GM19438 (cell line): ENCODE measurements around the gene SMYD3.

Source experiments
- ATAC-seq: cut with Tn5 transposase; IDR thresholded peaks from one replicate; pipeline ENCODE4 v1.9.1; 2021; ENCODE audit warnings: low read depth; ENCODE audit not compliant: unreplicated experiment

Gene SMYD3

DNA sequence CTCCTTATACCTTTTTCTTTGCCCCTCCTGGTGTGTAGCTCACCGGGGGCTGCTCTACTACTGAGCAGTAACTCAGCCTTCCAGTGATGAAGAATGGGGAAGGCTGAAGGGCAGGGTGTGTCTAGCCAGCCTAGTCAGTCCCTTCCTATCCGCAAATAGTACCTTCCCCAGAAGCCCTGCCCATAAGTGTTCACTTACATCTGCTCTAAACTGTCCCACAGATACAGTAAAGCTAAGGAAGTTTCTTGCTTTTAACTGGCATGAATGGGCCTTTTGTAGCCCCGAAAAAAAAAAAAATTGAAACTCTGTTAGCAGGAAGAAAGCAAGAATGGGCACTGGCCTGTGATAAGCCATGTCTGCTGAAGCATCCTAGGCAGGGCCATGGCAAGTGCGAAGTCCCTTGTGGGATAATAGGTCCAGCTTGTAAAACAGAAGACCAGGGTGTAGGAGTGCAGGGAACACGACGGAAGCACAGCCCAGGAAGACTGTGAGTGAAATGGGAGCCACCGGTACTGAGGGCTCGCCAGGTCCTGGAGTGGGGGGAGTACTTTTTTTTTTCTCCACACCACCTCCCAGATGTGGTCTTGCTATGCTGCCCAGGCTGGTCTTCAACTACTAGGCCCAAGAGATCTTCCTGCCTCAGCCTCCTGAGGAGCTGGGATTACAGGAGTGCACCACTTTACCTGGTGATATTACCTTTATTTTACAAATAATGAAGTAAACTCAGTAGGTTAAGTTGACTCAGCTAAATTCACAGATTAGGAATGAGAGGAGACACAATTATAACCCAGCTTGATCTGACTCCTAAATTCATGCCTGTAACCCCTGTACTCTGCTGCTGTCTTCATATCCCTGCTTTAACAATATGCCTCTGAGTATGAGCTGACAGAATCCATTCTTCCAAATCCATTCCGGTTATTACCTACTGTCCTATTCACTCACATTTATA lies 347.5 kb downstream of the SMYD3 start:
- no peak for ATAC-seq

DNA sequence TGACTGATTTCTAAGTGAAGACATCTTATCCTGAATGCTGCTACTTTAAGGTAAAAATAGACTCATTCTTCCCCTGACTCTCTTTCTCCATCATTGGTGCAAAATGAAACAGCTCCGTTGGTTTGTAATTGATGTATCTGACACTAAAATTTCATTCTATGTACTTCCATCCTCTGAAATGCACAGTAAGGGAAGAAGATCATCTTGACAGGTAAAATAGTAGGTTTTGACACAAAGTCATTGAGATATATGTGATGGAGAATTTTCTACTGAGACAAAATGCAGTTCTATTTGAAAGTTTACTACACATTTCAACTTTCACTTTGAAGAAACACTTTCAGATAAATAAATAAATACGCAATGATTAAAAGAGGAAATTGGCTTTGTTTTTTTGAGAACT lies 348.9 kb downstream of the SMYD3 start:
- ATAC-seq, result no peak

DNA sequence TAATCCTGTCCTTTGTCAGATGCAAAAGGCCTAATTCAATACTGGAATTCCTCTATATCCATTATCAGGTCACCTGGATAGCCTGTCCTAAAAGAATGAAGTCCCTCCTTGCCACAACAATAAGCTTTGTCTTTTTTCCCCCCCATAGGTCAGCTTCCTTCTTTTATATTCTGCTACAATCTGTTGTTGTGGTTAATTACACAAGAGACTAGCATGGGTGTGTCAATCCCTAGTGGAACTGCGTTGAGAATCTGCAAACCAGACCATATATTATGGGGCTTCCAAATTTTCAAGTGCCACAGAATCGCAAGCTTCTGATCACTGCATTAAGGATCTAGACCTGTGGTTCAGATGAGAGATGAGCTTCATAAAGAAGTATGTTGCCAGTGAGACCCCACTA lies 349.6 kb downstream of the SMYD3 start:
- no peak for ATAC-seq

DNA sequence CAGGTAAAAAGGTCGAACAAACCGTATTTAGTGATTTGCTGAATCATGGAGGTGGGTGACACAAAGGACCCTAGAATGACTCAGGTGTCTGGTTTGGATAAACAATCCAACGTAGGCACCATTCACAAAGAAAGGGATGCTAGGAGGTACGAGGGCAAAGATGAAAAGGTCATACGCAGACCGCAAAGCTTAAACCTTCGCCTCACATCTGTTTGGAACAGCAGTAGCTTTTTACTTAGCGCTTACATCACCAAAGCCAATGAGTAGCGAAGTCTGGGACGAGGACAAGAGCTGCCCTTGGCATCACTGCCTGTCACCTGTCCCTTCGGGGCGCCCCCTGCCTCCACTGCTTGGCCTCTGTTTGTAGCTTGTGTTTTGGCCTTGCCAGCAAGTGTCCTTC lies 350.2 kb downstream of the SMYD3 start:
- ATAC-seq, result no peak

DNA sequence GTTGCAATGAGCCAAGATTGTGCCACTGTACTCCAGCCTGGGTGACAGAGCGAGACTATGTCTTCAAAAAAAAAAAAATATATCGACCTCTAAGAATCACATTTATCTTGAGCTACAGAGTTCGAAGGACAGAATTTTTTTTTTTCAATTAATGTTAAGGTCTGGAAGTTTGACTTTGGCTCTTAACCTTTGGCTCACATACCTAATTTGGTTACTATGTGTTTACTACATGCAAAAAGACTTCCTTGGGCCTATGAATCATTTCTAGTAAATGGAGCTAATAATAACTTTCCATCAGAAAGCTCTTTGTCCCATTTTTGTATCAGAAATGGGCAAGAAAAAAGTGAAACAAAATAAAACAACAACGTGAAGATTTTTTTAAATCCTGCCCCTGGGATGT lies 351.2 kb downstream of the SMYD3 start:
- ATAC-seq, result no peak

DNA sequence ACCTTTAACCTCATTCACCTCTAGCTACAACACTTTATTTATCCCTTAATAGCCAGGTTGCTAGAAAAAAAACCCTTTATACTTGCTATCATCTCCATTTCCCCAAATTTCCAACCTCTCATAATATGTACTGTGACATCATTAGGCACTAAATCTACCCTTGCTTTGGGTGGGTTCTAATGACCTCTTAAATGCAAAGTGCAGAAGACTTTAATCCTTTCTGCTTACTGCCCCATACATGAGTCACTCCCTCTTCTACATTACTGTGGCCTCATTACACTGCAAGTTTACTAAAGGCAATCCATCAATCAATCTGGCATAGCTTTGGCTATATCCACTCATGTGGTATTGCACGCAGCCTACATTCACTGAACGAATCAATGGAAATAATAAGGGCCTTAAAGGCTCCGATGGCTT lies 353.3 kb downstream of the SMYD3 start:
- no peak for ATAC-seq

DNA sequence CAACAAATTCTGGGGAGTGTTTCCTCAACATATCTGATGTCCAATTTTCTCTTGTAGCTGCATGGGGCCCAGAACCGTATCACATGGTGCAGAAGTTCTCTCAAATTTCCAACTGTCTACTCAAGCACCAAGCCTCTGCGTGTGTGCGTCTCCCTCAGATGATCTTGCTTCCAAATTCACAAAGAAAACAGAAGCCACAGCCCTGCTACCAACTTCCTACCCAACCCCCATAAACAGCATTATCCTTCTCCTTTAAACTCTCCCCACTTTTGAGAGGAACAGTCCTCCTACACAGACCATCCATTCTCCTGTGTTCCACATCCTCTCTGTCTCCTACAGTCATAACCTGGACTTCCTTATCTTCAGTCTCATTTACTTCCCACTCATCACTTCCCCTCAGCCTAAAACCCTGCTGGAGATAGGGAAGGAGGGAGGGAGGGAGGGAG lies 354.1 kb downstream of the SMYD3 start:
- ATAC-seq, result no peak

DNA sequence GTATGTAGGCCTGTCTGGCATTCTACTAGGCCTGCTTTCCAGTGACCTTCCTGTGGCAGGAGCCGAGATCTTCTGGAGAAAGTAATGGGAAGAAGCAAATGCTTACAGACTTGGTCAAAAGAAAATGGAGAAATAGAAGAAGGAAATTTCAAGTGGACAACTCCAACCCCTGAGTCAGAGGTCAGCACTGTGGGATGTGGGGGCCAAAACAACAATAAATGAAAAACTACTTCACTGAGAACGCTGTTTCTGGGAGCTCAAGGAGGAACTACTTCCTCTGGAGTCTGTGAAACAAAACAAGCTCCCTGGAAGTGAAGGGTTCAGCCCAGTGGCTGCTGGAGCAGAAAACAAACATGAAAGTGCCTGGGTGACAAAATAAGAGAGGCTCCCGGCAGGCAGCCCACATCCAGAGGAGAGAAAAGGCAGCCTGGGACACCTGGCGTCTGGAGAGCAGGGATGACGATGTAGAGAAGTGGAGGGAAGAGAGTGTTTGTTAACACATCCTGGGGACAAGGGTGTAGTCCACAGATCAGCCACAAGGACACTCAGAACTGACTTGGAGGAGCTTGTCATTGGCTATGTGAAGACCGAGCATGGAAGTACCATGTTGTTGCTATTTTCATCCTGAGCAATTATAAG lies 355.2 kb downstream of the SMYD3 start:
- no peak for ATAC-seq

DNA sequence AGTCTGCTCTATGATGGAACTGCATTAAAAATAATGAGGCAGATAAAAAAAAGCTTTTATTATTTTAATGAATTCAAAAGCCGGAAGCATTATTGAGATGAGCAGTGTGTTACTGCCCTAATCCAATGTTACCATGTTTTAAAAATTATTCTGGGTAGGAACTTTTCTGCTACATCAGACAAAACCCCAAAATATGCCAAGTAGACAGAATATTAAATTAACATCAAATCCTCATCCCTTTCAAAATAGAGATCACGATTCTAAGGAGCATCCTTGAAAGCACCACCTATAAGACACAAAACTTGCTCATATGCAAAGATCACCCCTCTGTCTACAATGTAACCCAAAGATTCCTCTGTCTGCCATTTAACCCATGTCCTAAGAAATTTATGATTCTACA lies 357.5 kb downstream of the SMYD3 start:
- no peak for ATAC-seq

DNA sequence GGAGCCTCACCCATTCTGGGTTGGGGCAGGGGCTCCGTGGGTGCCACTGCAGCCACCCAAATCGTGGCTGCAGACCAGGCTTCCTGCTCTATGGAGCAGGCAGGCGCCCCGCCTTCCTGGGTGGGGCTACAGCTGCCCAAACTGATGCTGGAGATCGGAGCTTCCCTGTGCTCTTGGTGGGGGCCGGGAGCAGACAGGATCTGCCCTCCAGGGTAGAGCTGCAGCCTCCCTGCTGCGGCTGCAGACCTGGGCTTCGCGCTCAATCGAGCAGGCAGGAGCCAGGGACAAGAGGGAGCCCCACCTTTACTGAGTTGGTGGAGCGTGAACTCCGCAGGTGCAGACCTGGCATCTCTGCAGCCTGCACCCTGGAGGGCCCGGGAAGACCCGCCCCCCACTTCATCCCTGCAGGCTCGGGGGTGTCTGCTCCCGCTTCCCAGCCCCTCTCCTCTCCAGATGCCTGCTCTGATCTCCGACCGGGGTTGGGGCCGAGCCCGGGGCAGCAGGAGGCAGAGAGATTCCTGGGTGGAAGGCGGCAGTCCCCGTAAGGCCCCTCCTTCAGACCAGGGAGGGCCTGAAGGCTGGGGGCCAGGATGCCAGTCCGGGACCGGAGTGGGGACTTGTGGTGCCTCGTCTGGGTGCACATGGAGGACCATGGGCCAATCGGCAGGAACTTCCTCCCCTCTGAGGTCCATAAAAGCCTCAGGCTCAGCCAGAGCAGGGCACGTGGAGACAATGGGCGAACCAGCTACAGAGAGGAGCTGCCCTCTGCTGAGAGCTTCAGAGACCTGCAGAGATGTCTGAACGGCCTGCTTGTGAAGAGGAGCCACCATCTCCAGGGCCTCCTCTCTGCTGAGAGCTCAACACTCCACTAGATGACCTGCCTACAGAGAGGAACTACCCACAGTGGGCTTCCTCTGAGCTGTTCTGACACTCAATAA lies 359.3 kb downstream of the SMYD3 start:
- no peak for ATAC-seq

DNA sequence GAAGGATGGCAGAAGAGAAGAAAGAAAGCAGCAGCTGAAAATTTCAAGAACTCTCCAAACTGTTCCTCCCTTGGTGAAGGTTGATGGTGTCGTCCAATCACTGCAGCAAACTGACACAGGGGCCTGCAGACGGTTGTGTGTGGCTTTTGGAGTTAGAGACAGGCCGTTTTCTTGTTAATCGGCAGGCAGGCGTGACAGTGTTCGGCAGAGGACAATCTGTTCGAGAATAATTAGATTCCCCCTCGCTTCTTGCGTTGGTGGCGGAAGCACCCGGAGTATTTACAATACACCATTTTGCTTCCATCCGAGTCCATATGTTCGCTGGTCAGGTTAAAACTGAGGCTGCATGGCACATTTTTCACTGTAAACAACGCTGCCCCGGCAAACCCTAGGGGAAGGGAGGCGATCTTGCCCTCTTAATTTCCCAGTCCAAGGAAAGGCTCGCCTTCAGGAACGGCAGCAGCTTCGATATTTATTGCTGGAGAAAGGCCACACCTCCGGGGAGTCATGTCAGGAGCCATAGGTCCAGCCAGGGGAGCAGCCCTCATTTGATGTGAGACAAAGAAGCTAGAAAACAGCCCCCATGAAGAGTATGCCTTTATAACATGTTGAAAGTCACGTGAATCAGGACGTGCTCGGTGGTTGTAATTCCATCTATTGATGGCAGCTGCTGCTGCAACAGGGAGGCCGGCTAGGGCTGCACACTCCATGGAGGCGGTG lies 360.1 kb downstream of the SMYD3 start:
- ATAC-seq, result no peak

DNA sequence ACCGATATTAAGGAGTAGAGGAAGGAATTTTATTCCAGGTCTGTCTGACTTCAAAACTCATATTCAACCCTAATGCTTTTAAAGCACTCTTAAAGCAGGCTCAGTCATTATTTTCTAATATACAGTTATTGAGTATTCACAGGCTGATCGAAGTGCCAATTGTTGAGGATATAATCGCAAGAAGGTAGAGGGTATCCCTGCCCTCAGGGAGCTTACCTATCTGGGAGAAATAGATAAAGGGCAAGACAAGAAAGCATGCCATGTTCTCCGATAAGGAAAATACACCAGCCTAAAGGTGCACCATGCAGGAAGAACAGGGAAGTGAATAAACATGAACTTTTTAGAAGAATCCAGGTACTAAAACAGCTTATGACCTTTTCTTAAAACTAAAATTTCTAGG lies 361.2 kb downstream of the SMYD3 start:
- ATAC-seq, result no peak

DNA sequence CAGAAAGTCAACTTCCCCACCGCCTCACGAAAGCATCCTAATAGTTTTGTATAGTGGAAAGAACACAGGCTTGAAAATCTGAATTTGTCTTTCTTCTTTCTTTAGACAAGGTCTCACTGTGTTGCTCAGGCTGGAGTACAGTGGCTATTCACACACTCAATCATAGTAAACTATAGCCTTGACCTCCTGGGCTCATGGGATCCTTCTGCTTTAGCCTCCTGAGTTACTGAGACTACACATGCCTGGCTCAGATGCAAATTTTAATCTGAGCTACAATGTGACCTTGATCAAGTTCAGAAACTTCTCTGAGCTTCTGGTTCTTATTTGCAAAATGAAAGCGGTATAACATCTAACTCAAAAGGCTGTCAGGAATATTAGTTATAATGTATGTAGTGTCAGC lies 362.1 kb downstream of the SMYD3 start:
- no peak for ATAC-seq

DNA sequence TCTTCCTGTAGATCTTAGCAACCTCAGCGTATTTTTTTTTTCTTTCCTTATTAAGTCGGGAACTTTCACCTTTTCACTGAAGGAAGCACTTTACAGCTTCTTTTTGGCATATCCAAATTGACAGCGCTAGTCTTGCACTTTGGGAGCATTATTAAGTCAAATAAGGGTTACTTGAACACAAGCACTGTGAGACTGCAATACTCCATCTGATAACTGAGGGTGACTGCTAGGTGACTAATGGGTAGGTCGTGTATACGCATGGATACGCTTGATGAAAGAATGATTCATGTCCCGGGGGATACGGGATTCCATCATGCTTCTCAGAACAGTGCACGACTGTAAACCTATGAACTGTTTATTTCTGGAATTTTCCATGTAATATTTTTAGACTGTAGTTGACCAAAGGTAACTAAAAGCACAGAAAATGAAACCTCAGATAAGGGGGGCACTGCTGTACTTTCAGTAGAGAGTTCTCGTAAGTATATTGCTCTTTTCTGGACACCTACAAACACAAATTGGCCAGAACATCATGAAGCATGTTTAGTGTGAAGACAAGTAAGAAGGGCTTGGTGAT lies 364.7 kb downstream of the SMYD3 start:
- ATAC-seq, result no peak

DNA sequence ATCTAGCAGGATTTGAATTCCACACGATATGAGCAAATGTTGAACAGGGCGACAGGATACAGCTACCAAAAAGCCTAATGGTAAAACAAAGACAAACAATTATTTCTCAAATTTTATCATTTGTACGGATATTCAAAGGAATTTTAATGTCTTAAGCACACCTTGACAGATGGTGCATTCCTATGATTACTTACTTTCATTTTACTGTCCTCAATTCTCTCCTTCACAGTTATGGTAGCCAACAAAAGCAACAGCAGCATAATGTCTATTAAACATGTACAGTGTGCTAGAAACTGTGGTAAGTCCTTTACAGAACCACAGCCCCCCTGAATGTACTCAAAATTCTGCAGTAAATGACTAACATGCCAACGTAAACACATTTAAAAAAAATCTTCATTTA lies 365.8 kb downstream of the SMYD3 start:
- ATAC-seq, result no peak

DNA sequence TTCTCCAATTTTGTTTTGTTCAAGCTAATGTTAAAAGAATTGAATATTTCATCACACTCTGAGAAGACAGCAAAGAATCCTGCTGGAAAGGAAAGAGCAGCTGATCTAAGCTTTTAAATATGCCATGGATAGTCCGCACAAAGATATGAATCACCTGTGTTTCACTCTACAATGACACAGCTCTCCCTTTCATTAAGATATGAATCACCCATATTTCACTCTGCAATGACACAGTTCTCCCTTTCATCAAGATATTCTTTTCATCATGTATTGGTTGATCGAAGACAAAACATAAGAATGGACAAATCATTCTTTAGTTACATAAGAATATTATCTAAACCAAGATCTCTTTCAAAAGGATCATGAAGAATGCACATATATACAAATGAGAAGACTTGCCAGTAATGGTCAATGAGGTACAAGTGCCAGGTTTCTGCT lies 367.3 kb downstream of the SMYD3 start:
- no peak for ATAC-seq

DNA sequence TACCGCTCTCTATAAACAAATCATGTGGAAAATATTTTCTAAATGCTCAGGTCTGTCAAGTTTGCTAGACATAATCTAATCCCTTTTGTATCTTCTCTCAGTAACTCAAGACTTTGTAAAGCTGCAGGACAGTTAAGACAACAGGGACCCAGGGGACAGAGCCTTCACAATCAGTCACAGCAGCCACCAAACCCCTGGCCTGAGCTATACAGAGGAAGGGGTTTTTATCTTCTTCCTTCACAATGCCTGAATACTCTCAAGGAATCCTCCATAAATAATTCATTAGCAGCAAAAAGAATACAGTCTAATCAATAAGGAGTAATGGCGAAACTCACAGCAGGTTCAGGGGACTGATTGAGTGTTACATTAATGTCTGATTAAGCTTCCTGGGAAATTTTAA lies 368.3 kb downstream of the SMYD3 start:
- no peak for ATAC-seq

DNA sequence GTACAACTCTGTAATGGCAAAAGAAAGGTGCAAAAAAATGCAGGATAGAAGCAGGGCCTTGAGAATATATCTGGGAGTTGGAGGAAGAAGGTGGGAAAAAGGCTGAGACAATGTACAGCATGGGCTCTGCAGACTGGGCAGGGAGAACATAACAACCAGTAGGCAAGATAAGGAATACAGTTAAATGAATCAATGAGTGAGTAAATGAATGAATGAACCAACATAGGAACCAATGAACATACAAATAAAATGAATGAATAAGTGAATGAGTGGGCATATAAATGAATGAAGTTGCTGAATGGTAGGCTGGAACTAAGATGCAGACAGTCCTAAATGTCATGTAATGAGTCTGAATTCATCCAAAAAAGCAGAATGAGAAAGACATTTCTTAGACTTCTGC lies 370.6 kb downstream of the SMYD3 start:
- no peak for ATAC-seq

DNA sequence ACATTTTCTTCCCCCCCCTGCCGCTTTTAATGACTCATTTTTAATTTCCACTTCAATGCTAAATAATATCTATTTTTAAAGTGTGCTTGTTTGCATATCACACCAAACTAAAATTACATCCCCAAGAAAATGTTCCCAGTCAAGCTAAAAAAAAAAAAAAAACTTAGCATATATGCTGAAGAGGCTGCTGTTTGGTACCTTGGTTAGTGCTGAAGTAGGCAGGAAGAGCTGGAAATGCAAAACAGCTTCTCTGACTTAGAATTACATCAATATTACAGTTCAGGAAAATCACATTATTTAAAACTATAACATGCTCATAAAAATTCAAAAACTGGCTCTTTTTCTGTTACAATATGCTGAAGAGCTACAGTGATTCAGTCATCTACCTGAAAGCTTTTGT lies 372.3 kb downstream of the SMYD3 start:
- ATAC-seq, result no peak

DNA sequence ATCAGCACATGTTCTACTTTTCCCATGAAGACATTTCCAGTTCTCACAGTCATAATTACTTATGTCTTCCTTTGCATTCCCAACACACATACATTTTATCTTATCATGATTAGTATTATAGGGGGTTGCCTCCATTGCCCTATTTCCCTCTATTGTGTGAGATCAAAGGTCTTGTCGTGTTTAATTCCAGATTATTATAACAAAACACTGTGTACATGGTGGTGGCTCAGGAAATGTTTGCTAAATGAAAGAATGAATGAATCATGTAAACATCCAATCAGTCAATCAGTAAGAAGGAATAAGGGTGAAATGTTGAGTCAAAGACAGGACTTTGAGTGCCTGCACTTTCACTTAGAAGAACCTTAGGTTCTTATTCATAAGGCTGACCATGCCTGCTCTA lies 376.0 kb downstream of the SMYD3 start:
- no peak for ATAC-seq
